IPS-NIHi11 (cell line): ENCODE results near the gene SFT2D1.
A peak's percentile ranks its signal among the peaks of the same experiment; 100 is the strongest.
"Not testable (repeated sequence)": the region's sequence is repeated elsewhere in the genome, so short reads cannot be mapped to it uniquely, and the experiment has no call there.

Source experiments
- DNase-seq: peaks from one replicate; pipeline ENCODE4 v3.0.0; 2012; ENCODE audit warnings: mixed read lengths, low spot score

Gene SFT2D1

GRCh38 chr6:166362427-166362826, 20.1 kb upstream of the SFT2D1 start:
- DNase-seq, result not testable (repeated sequence)

DNA sequence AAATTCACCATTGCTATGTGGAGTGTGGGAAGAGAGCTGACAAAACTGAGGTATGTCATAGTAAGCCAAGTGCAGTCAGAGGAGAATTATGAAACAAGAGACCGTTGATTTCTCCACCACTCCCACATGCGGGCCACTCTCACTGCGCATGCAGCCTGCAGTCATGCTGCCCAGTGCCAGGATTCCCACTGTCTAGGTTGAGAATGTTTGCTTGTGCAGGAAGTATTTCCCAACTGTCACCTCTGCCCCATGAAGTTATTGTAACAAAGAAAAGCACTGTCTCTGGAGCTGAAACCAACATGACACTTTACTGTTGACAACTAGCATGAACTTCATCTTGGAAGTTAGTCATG, 18.7 kb upstream of the SFT2D1 start:
- no peak for DNase-seq

DNA sequence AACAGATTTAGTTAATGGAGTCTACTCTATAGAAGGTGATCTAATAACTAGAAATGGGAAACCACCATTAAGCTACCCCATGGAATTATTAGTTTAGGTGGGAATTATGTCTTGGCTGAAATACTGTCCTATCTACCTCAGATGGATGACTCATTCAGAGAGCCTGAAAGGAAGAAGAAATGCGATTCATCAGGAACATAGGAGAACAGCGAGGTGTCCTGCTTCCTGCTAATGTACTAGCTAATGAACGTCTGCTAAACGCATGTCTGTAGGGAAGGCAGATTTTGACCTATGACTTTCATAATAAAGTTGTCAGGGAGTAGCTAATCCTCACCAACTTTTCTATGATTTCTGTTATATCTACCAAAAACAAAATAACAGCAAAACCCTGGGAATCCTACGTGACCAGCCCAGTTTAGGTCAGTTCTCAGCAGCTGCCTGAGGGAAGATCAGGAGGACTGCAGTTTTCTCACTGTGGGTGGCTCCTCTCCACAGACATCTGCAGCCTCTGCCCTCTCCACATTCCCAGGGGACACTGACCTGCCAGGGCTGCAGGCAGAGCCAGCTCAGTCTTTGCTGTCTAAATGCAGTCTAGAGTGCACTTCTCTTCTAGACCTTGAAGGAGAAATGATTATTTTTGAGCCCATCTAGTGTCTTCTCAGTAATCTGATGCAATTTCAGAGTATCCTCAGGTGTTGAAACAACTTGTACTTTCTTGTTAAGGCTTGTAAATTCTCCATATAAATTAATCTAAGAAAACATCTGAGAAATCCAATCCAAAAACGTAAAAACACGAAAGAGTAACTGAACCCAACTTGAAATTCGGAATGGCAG, 18.1 kb upstream of the SFT2D1 start:
- no peak for DNase-seq

DNA sequence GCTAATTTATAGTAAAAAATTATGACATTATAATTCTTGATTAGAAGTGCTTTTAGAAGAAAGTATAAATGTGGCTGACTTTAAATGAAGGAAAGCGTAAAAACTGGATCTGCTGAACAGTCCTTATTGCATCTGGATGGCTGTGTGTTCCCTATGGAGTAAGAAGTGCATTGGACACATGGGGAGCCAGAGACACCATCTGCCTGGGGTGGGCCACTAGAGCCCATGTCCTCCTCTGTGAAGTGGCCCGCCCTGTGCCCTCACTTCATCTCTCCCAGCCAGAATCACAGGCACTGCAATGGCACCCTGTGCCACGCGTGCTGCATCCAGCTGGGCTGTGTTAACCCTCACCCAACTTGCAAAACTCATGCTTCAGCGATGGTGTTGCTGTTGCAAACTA, 13.2 kb upstream of the SFT2D1 start:
- DNase-seq, result no peak

DNA sequence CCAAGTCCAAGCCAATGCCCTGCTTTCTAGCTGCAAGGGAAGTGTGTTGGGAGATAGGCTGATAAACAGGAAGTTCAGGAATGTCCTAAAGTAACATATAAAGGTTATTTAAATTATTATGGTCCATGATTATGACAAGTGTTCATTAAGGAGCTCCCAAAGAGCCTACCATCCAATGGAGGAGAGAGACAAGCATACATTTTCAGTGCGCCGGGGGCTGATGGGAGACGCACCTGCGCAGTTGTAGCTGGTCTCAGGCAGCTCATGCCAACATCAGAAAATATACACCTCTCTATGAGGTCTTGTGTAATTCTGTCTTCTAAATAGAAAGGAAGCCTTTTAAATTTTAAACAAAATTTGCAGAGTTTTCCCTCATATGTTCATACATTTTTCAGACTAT, 12.6 kb upstream of the SFT2D1 start:
- DNase-seq, result no peak

DNA sequence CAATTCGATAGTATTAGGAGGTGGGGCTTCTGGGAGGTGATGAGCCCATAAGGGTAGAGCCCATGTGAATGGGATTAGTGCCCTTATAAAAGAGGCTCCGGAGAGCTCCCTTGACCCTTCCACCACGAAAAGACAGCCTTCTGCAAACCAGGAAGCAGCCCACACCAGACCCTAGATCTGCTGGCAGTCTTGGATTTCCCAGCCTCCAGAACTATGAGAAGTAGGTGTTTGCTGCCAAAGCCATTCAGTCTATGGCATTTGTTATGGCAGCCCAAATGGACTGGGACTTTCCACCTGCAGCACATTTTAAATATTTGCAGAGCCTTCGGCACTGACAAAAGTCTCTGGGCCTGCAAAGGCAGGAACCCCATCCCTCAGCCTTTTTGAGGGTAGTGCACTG, 11.8 kb upstream of the SFT2D1 start:
- no peak for DNase-seq

- DNase-seq, result no peak
Observed at GRCh38 chr6:166353507-166353906, 11.2 kb upstream of the SFT2D1 start.

DNA sequence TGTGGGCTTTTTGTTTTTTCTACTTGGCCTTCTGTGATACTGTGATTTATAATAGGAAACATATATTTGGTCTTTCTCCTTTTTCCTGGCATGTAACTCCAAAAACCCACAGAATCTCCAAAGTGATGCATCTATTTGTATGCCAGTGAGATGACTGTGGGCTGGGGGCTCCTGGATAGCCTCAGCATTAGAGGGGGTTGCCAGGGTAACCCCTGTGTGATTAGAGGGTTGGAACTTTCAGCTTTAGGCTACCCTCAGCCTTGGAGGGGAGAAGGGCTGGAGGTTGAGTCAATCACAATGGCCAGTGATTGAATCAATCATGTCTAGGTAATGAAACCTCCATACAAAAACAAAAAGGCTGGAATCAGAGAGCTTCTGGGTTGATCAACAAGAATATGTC, 10.6 kb upstream of the SFT2D1 start:
- DNase-seq, result no peak

- peak; percentile 65 for DNase-seq
Observed at GRCh38 chr6:166351715-166352285, 9.5 kb upstream of the SFT2D1 start.

DNA sequence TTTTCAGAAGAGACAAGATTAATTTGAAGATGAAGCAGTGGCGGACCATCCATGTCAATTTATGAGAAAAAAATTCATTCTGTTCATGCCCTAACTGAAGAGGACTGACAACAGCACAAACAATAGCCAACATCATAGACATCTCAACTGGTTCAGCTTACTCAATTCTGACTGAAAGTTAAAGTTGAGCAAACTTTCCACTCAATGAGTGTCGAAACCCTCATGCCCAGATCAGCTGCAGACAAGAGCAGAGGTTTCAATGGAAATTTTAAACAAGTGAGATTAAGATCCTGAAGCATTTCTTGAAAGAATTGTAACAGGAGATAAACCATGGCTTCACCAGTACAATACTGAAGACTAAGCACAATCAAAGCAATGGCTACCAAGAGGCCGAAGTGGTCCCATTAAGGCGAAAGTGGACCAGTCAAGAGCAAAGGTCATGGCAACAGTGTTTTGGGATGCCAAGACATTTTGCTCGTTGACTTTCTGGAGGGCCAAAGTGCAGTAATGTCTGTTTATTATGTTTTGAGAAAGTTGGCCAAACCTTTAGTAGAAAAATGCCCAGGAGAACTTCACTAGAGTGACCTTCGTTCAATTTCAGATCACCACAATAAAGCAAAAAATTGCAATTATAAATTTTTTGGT, 6.1 kb upstream of the SFT2D1 start:
- no peak for DNase-seq

- no peak for DNase-seq
Observed at GRCh38 chr6:166346965-166347364, 4.6 kb upstream of the SFT2D1 start.

- no peak for DNase-seq
Observed at GRCh38 chr6:166346449-166346848, 4.1 kb upstream of the SFT2D1 start.

GRCh38 chr6:166345672-166346071, 3.3 kb upstream of the SFT2D1 start:
- not testable (repeated sequence) for DNase-seq

DNA sequence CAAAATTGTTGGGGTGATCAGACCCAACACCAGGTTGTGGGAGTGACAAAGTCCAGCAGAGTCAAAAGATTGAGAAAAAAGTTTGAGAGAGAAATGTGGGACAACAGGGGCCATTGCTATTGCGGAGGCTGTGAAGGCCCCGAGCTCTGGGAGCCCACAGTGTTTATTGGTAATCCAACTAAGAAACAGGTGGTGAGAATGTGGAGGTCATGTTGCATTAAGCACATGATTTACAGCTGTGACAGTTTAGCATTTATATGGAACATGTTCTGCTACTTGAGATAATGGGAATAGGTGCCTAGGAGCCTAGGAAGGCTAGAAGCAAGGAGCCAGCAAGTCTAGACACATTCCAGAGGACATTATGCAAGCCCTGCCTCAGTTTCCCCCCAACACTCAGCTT, 2.6 kb upstream of the SFT2D1 start:
- not testable (repeated sequence) for DNase-seq

GRCh38 chr6:166344240-166344639, 1.9 kb upstream of the SFT2D1 start:
- DNase-seq, result no peak

DNA sequence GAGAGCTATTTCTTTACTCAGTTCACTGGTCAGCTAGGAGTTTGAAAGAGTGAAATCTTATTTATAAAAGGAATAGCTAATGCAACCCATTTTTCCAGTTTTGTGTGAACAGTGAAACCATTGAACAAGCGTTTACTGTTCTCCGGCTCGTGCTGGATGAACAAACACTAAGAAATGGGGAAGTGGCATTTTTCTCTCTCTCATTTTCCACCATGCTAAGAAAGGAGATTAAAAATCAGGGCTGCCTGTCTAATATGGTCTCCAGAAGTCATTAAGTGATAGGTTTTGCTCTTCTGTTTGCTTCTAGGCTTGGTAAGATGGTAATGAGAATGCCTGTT, 774 bp upstream of the SFT2D1 start:
- DNase-seq, result no peak

- DNase-seq, result no peak
Observed at GRCh38 chr6:166341977-166342348, 382 bp downstream of the SFT2D1 start.

DNA sequence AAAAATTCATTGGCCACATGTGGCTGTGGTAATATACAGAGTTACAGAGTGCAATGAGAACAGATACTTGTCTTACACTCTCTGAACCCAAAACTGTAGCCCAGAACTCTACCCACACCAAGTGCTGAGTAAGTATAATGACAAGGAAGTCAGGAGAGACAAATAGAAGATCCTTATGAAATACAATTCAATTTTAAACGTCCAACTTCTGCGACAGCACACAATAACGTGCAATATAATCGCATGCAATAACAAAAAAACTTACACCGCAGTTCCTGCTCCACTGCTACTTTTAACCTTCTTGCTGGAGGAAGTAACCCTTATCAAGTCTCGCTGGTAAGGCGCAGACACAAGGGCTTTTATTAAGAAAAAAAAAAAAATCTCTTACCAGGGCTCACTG, 881 bp downstream of the SFT2D1 start:
- no peak for DNase-seq

DNA sequence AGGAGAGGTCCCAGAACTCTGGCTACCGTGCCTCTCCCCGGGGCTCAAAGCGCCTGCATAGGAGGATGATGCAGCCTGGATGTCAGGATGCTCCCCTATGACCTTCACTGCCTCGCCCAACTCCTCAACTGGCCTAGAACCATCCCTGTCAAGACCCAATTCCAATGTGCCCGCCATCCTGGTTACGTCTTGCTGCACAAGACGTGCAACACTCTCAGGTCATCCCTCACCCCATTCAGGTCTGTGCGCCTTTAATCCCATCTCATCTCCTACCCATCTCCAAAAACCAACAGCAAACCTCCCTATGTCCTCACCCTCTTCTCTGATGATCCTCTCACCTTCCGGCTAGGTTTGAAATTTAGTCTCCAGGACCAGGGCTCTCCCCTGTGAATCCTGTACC, 3.5 kb downstream of the SFT2D1 start:
- DNase-seq, result no peak

- no peak for DNase-seq
Observed at GRCh38 chr6:166336847-166337246, 5.5 kb downstream of the SFT2D1 start.

GRCh38 chr6:166335378-166336302, 6.7 kb downstream of the SFT2D1 start:
- DNase-seq, result no peak

- no peak for DNase-seq
Observed at GRCh38 chr6:166334878-166335277, 7.5 kb downstream of the SFT2D1 start.
